NB4 (cell line): ENCODE measurements around the gene RAB29.
"Not testable (repeated sequence)": the region's sequence is repeated elsewhere in the genome, so short reads cannot be mapped to it uniquely, and the experiment has no call there.

Experiments
- DNase-seq: peaks from one replicate; pipeline ENCODE4 v3.0.0; 2010; ENCODE audit warnings: low read depth
- H3K4me3 ChIP-seq: one replicate; pipeline ENCODE4 v1.5.1; 2011; ENCODE audit warnings: mild to moderate bottlenecking, low read depth, low read length, moderate library complexity
- MYC ChIP-seq: IDR thresholded peaks from 2 replicates; pipeline ENCODE4 v1.6.1; 2011; ENCODE audit warnings: low read depth, low read length
- POLR2A ChIP-seq: IDR thresholded peaks from 2 replicates; pipeline ENCODE4 v1.6.1; 2011; ENCODE audit warnings: mild to moderate bottlenecking; ENCODE audit not compliant: insufficient read length; ENCODE audit errors: extremely low read depth
- TF ChIP-seq, protein P1 (sequence below): IDR thresholded peaks from one replicate; pipeline ENCODE4 v1.5.1; 2012; ENCODE audit warnings: low read depth, low read length
- TF ChIP-seq, protein P2 (sequence below): IDR thresholded peaks from 2 replicates; pipeline ENCODE4 v1.6.1; 2011; ENCODE audit warnings: low read depth, low read length

Gene RAB29, protein sequence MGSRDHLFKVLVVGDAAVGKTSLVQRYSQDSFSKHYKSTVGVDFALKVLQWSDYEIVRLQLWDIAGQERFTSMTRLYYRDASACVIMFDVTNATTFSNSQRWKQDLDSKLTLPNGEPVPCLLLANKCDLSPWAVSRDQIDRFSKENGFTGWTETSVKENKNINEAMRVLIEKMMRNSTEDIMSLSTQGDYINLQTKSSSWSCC

GRCh38 chr1:205775015-205775716 lies at the start of gene RAB29:
TSS of gene RAB29 (minus strand) at chr1:205775482. CDS start at chr1:205774956, 526 bp downstream.
- peak; percentile 87 for DNase-seq
- peak within 1 kb of the TSS; percentile 65 for H3K4me3 ChIP-seq
- TF ChIP-seq, protein P1, sequence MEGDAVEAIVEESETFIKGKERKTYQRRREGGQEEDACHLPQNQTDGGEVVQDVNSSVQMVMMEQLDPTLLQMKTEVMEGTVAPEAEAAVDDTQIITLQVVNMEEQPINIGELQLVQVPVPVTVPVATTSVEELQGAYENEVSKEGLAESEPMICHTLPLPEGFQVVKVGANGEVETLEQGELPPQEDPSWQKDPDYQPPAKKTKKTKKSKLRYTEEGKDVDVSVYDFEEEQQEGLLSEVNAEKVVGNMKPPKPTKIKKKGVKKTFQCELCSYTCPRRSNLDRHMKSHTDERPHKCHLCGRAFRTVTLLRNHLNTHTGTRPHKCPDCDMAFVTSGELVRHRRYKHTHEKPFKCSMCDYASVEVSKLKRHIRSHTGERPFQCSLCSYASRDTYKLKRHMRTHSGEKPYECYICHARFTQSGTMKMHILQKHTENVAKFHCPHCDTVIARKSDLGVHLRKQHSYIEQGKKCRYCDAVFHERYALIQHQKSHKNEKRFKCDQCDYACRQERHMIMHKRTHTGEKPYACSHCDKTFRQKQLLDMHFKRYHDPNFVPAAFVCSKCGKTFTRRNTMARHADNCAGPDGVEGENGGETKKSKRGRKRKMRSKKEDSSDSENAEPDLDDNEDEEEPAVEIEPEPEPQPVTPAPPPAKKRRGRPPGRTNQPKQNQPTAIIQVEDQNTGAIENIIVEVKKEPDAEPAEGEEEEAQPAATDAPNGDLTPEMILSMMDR = no peak
- peak; percentile 91 for TF ChIP-seq MYC
- TF ChIP-seq, protein P2, sequence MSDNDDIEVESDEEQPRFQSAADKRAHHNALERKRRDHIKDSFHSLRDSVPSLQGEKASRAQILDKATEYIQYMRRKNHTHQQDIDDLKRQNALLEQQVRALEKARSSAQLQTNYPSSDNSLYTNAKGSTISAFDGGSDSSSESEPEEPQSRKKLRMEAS = peak; percentile 93

DNA sequence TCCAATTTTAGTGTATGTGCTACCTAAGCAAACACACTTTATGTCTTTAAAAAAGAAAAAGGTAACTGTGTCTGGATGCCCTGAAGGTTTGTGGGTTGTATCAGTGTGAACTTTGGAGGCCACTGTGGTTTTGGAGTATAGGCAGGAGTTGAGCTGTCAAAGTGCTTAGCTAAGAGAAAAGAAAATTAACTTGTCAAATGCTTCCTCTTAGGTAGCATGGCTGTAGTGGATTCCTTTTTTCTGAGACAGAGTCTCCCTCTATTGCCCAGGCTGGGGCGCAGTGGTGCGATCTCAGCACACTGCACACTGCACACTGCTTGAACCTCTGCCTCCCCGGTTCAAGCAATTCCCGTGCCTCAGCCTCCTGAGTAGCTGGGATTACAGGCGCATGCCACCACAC lies 48.9 kb upstream of the RAB29 start:
- H3K4me3 ChIP-seq = no peak overlapping the region
- TF ChIP-seq MYC (no peak), POLR2A (no peak)
- TF ChIP-seq, protein P1 = no peak
- TF ChIP-seq, protein P2 = no peak
- DNase-seq = no peak

DNA sequence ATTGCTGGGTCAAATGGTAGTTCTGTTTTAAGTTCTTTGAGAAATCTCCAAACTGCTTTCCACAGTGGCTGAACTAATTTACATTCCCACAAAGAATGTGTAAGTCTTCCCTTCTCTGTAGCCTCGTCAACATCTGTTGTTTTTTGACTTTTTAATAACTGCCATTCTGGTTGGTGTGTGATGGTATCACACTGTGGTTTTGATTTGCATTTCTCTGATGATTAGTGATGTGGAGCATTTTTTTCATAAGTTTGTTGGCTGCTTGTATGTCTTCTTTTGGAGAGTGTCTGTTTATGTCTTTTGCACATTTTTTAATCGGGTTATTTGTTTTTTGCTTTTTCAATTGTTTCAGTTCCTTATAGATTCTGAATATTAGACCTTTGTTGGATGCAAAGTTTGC lies 48.0 kb upstream of the RAB29 start:
- H3K4me3 ChIP-seq, DNase-seq: not testable (repeated sequence)

DNA sequence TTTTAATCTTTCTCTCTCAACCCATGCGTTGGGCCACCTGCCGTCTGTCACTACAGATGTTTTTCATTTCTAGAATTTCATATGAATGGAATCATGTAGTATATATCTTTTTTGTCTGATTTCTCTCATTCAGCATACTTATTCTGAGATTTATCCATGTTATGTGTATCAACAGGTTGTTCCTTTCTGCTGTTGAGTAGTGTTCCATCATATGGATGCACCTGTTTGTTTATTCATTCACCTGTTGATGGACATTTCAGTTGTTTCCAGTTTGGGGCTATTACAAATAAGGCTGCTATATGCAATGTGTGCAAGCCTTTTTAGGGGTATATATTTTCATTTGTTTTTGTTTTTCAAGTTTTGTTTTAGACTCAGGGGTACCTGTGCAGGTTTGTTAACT lies 47.1 kb upstream of the RAB29 start:
- no peak overlapping the region for H3K4me3 ChIP-seq
- no peak for DNase-seq
- TF ChIP-seq MYC (no peak), POLR2A (no peak)
- TF ChIP-seq, protein P2 = no peak
- TF ChIP-seq, protein P1 = no peak

DNA sequence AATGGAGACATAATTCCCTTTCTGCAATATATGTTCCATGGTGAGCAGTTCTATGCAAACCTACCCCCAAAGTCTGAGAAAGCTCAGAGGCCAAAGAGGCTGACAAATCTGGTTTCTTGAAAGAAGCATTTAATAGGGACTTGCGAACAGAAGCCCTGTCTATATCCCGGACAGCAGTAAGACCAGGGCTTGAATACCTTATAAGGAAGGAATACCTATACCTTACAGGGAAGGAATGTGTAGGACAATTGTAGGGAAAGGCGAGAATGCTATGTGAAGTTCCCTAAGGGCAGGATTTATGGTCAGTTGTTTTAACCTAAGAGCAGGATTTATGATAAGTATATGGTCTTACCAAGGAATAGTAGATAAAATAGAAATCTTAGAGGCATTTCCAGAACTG lies 42.7 kb upstream of the RAB29 start:
- TF ChIP-seq POLR2A = no peak
- TF ChIP-seq, protein P1 = no peak
- TF ChIP-seq, protein P2 = no peak
- no peak for TF ChIP-seq MYC
- DNase-seq = no peak

GRCh38 chr1:205817364-205817763 lies 42.1 kb upstream of the RAB29 start:
- no peak for DNase-seq
- no peak overlapping the region for H3K4me3 ChIP-seq
- TF ChIP-seq MYC (no peak), POLR2A (no peak)
- TF ChIP-seq, protein P1 = no peak
- TF ChIP-seq, protein P2 = no peak

More for the DNA sequence above, 42.7 kb upstream of the RAB29 start:
- no peak overlapping the region for H3K4me3 ChIP-seq
